Activated CD4-positive, alpha-beta T cell treated with anti-CD3 and anti-CD28 coated beads for 36 hours (primary cell): ENCODE data around the gene FAM227A. TPM values are rescaled to one million over a fixed set of nuclear protein-coding genes. Genes with fewer than 3 reads are reported as not detected.
"Not testable (repeated sequence)": the region's sequence is repeated elsewhere in the genome, so short reads cannot be mapped to it uniquely, and the experiment has no call there.

Source experiments
- ATAC-seq: fragments of 200-7000 bp; cut with Tn5 transposase; one replicate; pipeline ENCODE4 v1.10.0; 2021; ENCODE audit warnings: mild to moderate bottlenecking, moderate library complexity
- CTCF ChIA-PET: fragments of 350-600 bp; sonication (Branson Sonifier 250); formaldehyde crosslinking; loops from one replicate; lab custom pipeline; 2021; ENCODE audit warnings: antibody characterized with exemption; lab: Charles Lee
- POLR2A ChIA-PET: fragments of 350-600 bp; sonication (Branson Sonifier 250); formaldehyde crosslinking; loops from one replicate; lab custom pipeline; 2021; ENCODE audit warnings: antibody characterized with exemption, inconsistent platforms; lab: Charles Lee
- DNase-seq: peaks from one replicate; pipeline ENCODE4 v3.0.0-alpha.2; 2020
- H3K27ac Mint-ChIP-seq: one replicate; pipeline ENCODE4 v1.8.0; 2021; ENCODE audit warnings: mixed read lengths
- H3K27me3 Mint-ChIP-seq: one replicate; pipeline ENCODE4 v1.8.0; 2021; ENCODE audit warnings: mixed read lengths
- H3K36me3 Mint-ChIP-seq: one replicate; pipeline ENCODE4 v1.8.0; 2021; ENCODE audit warnings: low read depth, mixed read lengths
- H3K4me1 Mint-ChIP-seq: one replicate; pipeline ENCODE4 v1.8.0; 2021; ENCODE audit warnings: mixed read lengths
- H3K4me3 Mint-ChIP-seq: one replicate; pipeline ENCODE4 v1.8.0; 2021; ENCODE audit warnings: mild to moderate bottlenecking, moderate library complexity, mixed read lengths
- H3K9me3 Mint-ChIP-seq: one replicate; pipeline ENCODE4 v1.8.0; 2021; ENCODE audit warnings: low read depth, mixed read lengths
- intact Hi-C, 2 experiments: fragments of 100-400 bp; cut with DNase I in 1 of 2; cut with micrococcal nuclease in 1 of 2; formaldehyde crosslinking; loops; one replicate each; pipeline versions ENCODE4 v1.14.2 to v1.15.1; 2022 to 2024; cut with DNase I, micrococcal nuclease
- total RNA-seq, 2 experiments: library from RNA; stranded (reverse); gene quantifications; one replicate each; pipeline ENCODE4 v1.2.3, GENCODE V29; 2021

The FAM227A gene
- total RNA-seq, 2 experiments from 2014 or later = 0.30 to 0.63 TPM

DNA sequence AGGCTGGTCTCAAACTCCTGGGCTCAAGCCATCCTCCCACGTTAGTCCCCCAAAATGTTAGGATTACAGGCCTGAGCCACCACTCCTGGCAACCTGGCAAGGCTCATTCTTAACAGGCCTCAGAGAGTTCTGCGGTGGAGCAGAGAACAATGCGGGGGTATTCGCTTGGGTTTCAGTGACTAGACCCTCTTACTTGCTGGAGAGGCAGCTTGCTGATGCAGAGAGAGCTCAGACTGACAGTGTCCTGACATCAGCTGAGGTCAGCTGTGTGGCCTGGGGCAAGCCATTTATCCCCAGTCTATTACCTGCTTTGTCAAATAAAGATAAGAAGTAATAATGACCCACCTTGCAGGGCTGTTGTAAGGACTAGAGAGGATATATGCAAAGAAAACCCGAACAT lies 46.0 kb downstream of the FAM227A start:
- POLR2A ChIA-PET = no interaction called here

DNA sequence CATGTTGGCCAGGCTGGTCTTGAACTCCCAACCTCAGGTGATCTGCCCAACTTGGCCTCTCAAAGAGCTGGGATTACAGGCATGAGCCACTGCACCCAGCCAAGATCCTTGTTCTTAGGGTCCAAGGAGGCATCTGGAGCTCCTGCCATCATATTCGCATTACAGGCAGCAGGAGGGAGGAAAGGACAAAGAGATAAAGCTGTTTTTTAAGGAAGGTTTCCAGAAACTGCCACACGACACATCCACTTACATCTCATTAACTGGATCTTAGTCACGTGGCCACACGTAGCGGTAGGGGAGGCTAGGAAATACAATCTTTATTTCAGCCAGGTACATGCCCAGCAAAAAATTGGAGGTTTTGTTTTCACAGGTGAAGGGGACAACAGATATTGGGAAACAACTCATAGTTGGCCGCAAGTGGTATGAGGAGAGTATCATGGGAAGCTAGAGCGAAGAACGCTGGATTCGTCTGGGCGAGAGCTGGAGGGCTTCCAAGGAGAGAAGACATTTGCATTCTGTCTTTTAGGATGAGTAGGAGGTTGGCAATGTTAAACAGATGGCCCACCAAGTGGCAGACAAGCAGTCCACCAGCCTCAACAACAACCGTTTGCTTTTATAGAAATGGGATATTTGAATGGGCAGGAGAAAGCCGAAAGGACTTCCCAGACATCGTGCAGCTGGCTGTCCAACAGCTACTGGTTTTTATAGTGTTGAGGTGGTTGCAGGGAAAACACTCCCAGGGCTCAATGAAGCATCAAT lies 47.0 kb downstream of the FAM227A start:
- ChIA-PET POLR2A (no interaction called here), CTCF (interaction anchor here (0.6 kb wide), 1 partner anchor 346 kb away, joined by 3 read pairs; no protein-coding TSS in a partner anchor)
- no peaks in the 10 kb centered on the region for H3K9me3 Mint-ChIP-seq

More for the DNA sequence above, 46.0 kb downstream of the FAM227A start:
- H3K27me3 Mint-ChIP-seq = peaks cover 1% of the 10 kb centered on the region
- H3K36me3 Mint-ChIP-seq = no peaks in the 10 kb centered on the region
- CTCF ChIA-PET = no interaction called here
- no peaks in the 10 kb centered on the region for H3K9me3 Mint-ChIP-seq
- no peaks in the 10 kb centered on the region for H3K4me1 Mint-ChIP-seq
- H3K27ac Mint-ChIP-seq = no peak overlapping the region
- intact Hi-C loops = no loop called here
- no peak for ATAC-seq
- DNase-seq = no peak
- H3K4me3 Mint-ChIP-seq = no peak overlapping the region

DNA sequence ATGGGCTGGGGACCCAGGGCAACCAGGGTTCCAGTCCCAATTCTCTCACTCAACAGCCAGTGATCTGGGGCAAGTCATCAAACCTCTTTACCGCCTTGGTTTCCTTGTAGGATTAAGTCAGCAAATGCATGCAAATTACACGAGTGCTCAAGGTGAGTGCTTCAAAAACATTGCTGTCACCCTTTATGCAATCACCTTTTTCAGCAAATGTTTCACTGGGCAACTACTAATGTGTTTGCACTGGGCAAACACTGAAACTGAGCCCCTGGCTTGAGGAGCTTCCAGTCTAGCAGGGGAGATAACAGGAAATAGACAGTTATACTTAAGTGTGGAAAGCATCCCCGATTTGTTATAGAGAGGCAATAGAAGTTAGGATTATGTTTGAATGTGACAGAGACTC lies 48.5 kb downstream of the FAM227A start:
- intact Hi-C loops = no loop called here
- ChIA-PET CTCF (no interaction called here), POLR2A (no interaction called here)
- no peak overlapping the region for H3K4me3 Mint-ChIP-seq
- no peaks in the 10 kb centered on the region for H3K36me3 Mint-ChIP-seq
- DNase-seq (no peak), ATAC-seq (no peak)
- no peak overlapping the region for H3K27ac Mint-ChIP-seq
- no peaks in the 10 kb centered on the region for H3K4me1 Mint-ChIP-seq
- no peaks in the 10 kb centered on the region for H3K9me3 Mint-ChIP-seq
- peaks cover 1% of the 10 kb centered on the region for H3K27me3 Mint-ChIP-seq

More for the DNA sequence above, 47.0 kb downstream of the FAM227A start:
- intact Hi-C loops = no loop called here
- Mint-ChIP-seq H3K4me3 (no peak overlapping the region), H3K36me3 (no peaks in the 10 kb centered on the region), H3K27ac (no peak overlapping the region), H3K4me1 (no peaks in the 10 kb centered on the region), H3K27me3 (peaks cover 1% of the 10 kb centered on the region)
- DNase-seq = no peak
- ATAC-seq = no peak

DNA sequence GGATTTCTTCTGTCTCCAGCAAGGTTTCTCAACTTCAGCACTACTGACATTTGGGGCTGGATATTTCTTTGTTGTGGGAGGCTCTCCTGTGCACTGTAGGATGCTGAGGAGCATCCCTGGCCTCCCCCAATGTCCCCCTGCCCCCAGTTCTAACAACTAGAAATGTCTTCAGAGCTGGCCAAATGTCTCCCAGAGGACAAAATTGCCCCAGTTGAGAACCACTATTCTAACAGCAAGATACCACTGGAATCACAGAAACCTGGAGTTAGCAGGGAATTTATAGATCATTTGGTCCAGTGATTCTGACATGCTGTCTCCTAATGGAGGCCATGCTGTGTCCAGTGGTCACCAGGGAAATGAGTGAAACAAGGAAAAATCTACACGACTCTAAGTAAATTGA lies 54.0 kb downstream of the FAM227A start:
- no peaks in the 10 kb centered on the region for H3K9me3 Mint-ChIP-seq
- ATAC-seq (no peak), DNase-seq (no peak)
- H3K4me1 Mint-ChIP-seq = no peaks in the 10 kb centered on the region
- POLR2A ChIA-PET = no interaction called here
- no peaks in the 10 kb centered on the region for H3K36me3 Mint-ChIP-seq
- intact Hi-C loops = no loop called here
- H3K4me3 Mint-ChIP-seq = no peak overlapping the region
- H3K27ac Mint-ChIP-seq = no peak overlapping the region
- CTCF ChIA-PET = no interaction called here
- H3K27me3 Mint-ChIP-seq = peaks cover 1% of the 10 kb centered on the region

DNA sequence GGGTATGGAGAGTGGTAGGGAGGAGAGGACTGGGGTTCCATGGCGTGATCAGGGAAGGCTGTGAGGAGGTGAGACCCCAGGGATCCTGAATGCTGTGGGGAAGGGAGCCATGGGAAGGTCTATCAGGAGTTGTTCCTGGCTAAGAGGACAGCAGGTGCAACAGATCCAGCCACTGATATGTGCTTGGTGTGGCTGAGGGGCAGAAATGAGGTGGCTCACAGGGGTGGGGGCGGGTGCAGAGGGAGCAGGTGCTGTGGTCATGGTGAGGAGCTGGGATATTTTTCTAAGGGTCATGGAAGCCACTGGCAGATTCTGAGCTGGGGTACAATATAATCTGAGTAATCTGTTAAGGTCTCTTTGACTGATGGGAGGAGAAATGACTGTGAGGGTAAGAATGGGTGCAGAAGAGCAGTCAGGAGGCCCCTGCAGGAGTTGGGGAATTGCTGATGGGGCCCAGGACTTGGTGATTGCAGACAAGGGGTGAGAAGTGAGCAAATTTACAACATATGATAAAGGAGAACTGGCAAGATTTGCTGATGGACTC lies 54.9 kb downstream of the FAM227A start:
- no peaks in the 10 kb centered on the region for H3K4me1 Mint-ChIP-seq
- no peaks in the 10 kb centered on the region for H3K9me3 Mint-ChIP-seq
- ATAC-seq (peak; percentile 30), DNase-seq (peak; percentile 7)
- H3K27ac Mint-ChIP-seq = no peak overlapping the region
- no peaks in the 10 kb centered on the region for H3K36me3 Mint-ChIP-seq
- intact Hi-C loops = no loop called here
- ChIA-PET POLR2A (no interaction called here), CTCF (no interaction called here)
- no peak overlapping the region for H3K4me3 Mint-ChIP-seq
- H3K27me3 Mint-ChIP-seq = no peaks in the 10 kb centered on the region

DNA sequence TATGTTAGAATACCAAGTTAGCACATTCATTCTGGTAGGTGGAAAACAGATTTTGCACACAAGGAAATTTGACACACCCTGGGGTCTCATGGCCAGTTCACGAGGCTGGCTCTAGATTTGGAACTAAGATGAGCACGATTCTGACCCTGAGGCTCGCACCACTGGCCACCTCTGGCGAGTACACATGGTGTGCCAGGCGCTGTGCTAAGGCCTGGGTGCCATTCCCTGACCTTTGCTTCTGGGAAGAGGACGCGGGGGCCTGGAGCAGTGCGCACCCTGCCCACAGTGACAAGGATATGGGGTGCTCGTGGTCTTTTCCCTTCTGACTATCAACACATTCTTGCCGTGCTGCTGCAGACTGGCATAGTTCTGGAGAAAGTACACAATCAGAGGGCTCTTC lies 56.7 kb downstream of the FAM227A start:
- Mint-ChIP-seq H3K27ac (no peak overlapping the region), H3K4me1 (no peaks in the 10 kb centered on the region), H3K4me3 (no peak overlapping the region), H3K27me3 (no peaks in the 10 kb centered on the region), H3K36me3 (no peaks in the 10 kb centered on the region), H3K9me3 (no peaks in the 10 kb centered on the region)
- ChIA-PET POLR2A (no interaction called here), CTCF (no interaction called here)
- intact Hi-C loops = no loop called here
- no peak for ATAC-seq
- no peak for DNase-seq

DNA sequence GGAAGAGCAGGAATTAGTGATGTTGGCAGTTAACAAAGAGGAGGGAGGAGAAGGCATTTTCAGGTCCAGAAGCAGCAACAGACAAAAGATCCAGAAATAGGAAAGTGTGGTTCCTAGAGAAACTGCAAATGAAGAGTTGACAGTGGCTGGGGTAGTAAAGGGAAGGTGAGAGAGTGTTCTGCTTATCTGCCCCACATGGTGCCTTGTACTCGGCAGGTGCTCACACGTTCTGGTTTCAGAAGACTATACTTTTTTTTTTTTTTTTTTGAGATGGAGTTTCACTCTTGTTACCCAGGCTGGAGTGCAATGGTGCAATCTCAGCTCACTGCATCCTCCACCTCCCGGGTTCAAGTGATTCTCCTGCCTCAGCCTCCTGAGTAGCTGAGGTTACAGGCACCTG lies 73.3 kb downstream of the FAM227A start:
- POLR2A ChIA-PET, H3K27ac Mint-ChIP-seq, H3K36me3 Mint-ChIP-seq, H3K9me3 Mint-ChIP-seq, intact Hi-C loops, H3K27me3 Mint-ChIP-seq, DNase-seq, ATAC-seq, H3K4me3 Mint-ChIP-seq, H3K4me1 Mint-ChIP-seq: not testable (repeated sequence)
- CTCF ChIA-PET = interaction anchor here (1.3 kb wide), 1 partner anchor 12 kb away, joined by 5 read pairs; no protein-coding TSS in a partner anchor

DNA sequence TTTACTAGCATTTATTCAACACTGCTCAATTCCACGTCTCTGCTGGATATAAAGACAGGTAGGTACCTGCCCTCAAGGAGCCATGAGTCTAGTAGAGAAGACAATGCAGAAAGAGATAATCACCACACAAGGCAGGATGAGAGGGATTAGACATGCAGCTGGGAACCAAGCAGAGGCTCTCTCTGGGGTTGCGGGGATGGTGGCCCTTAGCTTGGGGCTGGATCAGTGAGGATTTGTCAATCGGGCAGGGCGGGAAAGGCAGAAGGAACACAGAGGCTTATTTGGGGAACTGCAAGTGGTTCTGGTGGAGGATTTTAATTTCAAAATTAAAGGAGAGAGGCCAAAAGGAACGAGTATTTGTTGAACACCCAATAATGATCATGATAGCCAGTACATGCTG lies 77.7 kb downstream of the FAM227A start:
- intact Hi-C loops = loop anchor here in 1 of 2 experiments (10.0 kb wide), 1 partner anchor 524 kb away; the partner anchor contains the start of gene PICK1
- no peaks in the 10 kb centered on the region for H3K27me3 Mint-ChIP-seq

DNA sequence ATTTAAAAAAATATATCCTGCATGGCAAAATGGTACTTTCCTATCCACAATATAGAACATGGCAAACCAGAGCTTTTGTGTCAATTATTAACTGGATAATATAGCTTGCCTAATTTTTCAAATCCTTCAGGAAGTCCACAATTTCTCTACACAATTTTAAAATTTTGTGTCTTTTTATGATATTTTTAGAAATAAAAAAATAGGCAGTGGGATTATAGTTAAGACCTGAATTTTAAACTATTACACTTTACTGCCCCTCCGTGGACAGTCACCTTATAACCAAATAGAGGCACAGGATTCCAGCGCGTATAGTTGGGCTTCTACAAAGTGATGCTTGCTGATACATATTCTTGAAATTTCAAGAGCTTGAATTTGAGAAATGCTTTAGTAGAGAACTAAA lies 84.1 kb downstream of the FAM227A start:
- Mint-ChIP-seq H3K4me3 (no peak overlapping the region), H3K9me3 (no peaks in the 10 kb centered on the region), H3K4me1 (peaks cover 16% of the 10 kb centered on the region), H3K27me3 (no peaks in the 10 kb centered on the region), H3K27ac (no peak overlapping the region), H3K36me3 (peaks cover 11% of the 10 kb centered on the region)
- ATAC-seq = no peak
- intact Hi-C loops = loop anchor here (1.0 to 10.0 kb wide), 6 partner anchors 160 to 930 kb away; partner anchors contain the start of genes MIEF1 (in 1 of the 2) and PICK1 (in 1 of the 2)
- CTCF ChIA-PET = interaction anchor here (0.9 to 3.3 kb wide), 9 partner anchors 18 to 572 kb away, joined by 3 to 10 read pairs (median 4); no protein-coding TSS in a partner anchor
- peak; percentile 58 for DNase-seq
- POLR2A ChIA-PET = interaction anchor here (0.6 kb wide), 1 partner anchor 49 kb away, joined by 4 read pairs; no protein-coding TSS in a partner anchor

More for the DNA sequence above, 77.7 kb downstream of the FAM227A start:
- H3K4me1 Mint-ChIP-seq = no peaks in the 10 kb centered on the region
- DNase-seq (no peak), ATAC-seq (no peak)
- H3K36me3 Mint-ChIP-seq = no peaks in the 10 kb centered on the region
- H3K27ac Mint-ChIP-seq = no peak overlapping the region
- no peaks in the 10 kb centered on the region for H3K9me3 Mint-ChIP-seq
- ChIA-PET CTCF (interaction anchor here (0.5 to 0.6 kb wide), 2 partner anchors 234 to 475 kb away, joined by 3 to 4 read pairs; no protein-coding TSS in a partner anchor), POLR2A (no interaction called here)
- no peak overlapping the region for H3K4me3 Mint-ChIP-seq

DNA sequence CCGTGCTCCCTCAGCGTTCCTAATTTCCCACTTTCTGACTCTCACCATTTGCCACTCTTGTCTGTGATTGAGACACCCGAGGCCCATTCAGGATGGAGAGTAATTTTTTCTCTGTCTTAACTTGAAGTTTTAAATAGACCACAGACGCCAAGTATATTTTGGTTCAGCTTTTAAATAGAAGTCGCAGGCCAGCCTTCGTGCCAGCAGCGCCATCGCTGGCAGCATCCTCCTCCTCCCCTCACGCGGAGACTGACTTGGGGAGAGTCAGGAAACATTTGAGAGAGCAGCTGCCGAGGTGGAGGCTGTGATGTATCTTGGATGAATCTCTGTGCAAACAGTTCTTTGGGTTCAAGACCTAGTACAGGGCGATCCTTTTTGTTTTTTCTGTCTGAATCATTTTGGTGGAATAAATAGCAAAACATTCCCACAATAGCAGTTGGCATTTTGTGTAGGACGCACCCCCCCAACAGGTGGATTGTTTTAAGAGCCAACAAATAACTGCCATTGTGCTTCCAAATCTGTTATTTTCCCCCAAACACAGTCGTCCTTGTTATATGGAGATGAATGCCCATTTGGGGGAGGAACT lies 85.3 kb downstream of the FAM227A start:
- ChIA-PET POLR2A (interaction anchor here (0.5 to 1.0 kb wide), 6 partner anchors 13 to 1355 kb away, joined by 3 to 8 read pairs (median 3); no protein-coding TSS in a partner anchor), CTCF (interaction anchor here (0.6 to 3.3 kb wide), 9 partner anchors 11 to 519 kb away, joined by 3 to 10 read pairs (median 4); no protein-coding TSS in a partner anchor)
- Mint-ChIP-seq H3K27me3 (no peaks in the 10 kb centered on the region), H3K4me1 (peaks cover 16% of the 10 kb centered on the region), H3K4me3 (peak overlapping the region; percentile 95), H3K27ac (peak overlapping the region; percentile 94), H3K36me3 (peaks cover 11% of the 10 kb centered on the region), H3K9me3 (no peaks in the 10 kb centered on the region)
- ATAC-seq (peak; percentile 20), DNase-seq (peak; percentile 67)
- intact Hi-C loops = loop anchor here (1.0 to 10.0 kb wide), 23 partner anchors 64 to 931 kb away; partner anchors contain the start of genes DDX17 (in 2 of the 2), PICK1 (in 2 of the 2), ANKRD54 (in 1 of the 2) and C22orf23 (in 1 of the 2)
